Measurements from ENCODE around the gene CYP4F2.
"Not testable (repeated sequence)": the region's sequence is repeated elsewhere in the genome, so short reads cannot be mapped to it uniquely, and the experiment has no call there.

Gene CYP4F2

GRCh38 chr19:15843203-15843893, 54.5 kb downstream of the CYP4F2 start:
- DNase-seq: no peak

GRCh38 chr19:15841875-15842569, 55.9 kb downstream of the CYP4F2 start:
- no peak for DNase-seq

DNA sequence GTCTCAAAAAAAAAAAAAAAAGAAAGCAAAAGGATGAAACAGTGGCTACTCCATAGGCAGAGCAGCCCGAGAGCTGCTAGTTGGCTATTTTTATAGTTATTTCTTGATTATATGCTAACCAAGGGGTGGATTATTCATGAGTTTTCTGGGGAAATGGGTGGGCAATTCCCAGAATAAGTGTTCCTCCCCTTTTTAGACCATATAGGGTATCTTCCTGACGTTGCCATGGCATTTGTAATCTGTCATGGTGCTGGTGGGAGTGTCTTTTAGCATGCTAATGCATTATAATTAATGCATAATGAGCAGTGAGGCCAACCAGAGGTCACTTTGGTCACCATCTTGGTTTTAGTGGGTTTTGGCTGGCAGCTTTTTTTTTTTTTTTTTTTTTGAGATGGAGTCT, 57.0 kb downstream of the CYP4F2 start:
- DNase-seq: no peak

DNA sequence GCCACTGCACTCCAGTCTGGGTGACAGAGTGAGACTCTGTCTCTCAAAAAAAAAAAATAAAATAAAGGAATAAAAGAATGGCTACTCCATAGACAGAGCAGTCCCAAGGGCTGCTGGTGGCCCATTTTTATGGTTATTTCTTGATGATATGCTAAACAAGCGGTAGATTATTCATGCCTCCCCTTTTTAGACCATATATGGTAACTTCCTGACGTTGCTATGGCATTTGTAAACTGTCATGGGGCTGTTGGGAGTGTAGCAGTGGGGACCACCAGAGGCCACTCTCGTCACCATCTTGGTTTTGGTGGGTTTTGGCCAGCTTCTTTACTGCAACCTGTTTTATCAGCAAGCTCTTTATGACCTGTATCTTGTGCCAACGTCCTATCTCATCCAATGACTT, 58.0 kb downstream of the CYP4F2 start:
- DNase-seq: not testable (repeated sequence)

DNA sequence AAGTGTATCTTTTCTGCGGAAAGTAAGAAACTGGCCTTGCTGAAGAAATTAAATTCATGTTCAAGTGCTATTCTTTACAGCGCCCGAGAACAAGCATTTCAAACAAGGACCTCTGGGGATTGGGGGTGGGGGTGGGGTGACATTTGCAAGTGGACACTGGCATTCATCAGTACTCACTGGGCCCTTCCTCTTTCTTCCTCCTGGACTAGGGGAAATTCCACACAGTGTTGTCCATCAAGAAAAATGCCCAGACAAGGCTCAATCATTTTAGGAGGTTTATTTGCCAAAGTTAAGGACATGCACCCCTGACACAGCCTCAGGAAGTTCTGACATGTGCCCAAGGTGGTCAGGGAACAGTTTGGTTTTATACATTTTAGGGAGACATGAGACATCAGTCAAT, 59.5 kb downstream of the CYP4F2 start:
- DNase-seq: no peak

GRCh38 chr19:15837221-15837731, 60.6 kb downstream of the CYP4F2 start:
- no peak for DNase-seq

DNA sequence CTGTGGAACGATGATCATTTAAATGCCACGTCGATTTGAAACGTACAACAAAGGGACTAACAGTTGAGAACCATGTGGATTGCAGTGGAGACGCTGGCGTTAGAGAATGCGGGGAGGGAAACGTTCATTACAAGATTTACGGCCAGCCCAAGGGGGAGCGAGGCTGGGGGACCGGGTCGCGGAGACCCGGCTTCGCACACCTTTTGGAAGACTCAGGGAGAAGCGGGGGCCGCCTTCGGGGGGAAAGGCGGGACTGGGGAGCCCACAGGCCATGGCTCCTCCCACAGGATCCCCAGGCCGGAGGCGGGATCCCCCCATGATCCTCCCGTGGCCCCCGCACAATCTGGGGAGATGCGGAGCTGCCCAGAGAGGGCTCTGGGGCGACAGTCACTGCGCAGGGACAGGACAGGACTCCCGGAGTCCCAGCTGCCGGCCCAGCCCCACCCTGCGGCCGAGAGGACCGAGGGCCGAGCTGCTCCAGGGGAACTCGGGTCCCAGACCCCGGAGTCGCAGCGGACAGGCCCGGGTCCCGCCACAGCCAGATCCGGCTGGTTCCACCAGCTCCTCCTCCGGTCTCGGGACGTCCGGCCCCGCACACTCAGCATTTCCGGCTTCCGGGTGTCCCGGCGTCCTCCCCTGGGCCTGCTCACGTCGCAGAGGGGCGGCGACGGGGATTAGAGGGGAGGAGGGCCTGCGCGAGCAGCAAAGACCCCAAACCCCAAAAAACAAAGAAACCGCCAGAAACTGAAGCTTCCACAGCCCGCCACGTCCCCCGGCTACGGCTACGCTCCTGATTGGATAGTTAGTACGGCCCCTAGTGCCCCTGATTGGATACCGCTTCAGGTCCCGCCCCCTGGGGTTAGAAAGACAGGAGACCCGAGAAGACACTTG, 61.3 kb downstream of the CYP4F2 start:
- peak; percentile 94 for DNase-seq

DNA sequence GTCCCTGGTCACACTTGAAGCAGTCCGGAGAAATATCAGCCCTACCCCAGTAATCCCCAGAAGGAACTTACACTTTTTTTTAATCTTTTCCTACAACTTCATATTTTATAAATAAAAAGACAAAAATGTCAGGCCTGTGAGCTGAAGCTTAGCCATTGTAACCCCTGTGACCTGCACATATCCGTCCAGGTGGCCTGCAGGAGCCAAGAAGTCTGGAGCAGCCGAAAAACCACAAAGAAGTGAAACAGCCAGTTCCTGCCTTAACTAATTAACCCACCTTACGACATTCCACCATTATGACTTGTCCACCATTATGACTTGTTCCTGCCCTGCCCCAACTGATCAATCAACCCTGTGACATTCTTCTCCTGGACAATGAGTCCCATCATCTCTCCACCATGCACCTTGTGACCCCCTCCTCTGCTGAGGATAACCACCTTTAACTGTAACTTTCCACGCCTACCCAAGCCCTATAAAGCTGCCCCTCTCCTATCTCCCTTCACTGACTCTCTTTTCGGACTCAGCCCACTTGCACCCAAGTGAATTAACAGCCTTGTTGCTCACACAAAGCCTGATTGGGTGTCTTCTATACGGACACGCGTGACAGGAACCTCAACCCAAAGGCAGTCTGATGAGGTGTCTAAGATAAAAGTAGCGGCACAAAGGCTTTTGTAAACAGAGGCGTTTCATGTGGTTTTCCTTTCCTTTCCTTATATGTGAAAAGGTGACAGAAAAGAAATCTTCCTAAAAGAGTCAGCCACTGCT, 62.1 kb downstream of the CYP4F2 start:
- peak; percentile 44 for DNase-seq

DNA sequence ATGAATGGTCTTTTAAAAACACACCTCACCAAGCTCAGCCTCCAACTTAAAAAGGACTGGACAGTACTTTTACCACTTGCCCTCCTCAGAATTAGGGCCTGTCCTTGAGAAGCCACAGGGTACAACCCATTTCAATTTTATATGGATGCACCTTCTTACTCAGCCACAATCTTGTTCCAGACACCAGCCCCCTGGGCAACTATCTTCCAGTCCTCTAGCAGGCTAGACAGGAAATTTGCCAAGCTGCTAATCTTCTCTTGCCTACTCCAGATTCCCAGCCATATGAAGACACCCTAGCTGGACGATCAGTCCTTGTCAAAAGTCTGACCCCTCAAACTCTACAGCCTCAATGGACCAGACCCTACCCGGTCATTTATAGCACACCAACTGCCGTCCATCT, 63.6 kb downstream of the CYP4F2 start:
- DNase-seq: not testable (repeated sequence)

DNA sequence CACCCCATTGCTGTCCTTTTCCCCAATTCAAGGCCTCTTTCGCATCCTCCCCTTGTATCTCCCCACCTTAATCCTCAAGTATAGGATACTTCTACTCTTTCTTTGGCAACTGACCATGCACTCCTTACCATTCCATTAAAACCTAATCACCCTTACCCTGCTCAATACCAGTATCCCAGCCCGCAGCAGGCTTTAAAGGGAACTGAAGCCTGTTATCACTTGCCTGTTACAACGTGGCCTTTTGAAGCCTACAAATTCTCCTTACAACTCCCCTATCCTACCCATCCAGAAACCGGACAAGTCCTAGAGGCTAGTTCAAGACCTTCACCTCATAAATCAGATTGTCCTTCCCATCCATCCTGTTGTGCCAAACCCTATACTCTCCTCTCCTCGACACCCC, 66.2 kb downstream of the CYP4F2 start:
- no peak for DNase-seq

GRCh38 chr19:15829786-15830185, 68.1 kb downstream of the CYP4F2 start:
- no peak for DNase-seq

DNA sequence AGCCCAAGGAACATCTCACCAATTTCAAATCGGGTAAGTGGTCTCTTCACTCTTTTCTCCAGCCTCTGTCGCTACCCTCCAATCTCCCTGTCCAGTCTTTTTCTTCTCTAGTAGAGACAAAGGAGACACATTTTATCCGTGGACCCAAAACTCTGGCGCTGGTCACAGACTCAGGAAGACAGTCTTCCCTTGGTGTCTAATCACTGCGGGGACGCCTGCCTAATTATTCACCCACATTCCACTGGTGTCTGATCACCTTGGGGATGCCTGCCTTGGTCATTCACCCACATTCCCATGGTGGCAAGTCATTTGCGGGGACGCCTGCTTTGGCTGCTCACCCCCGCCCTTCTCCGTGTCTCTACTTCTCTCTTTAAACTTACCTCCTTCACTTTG, 68.6 kb downstream of the CYP4F2 start:
- no peak for DNase-seq

DNA sequence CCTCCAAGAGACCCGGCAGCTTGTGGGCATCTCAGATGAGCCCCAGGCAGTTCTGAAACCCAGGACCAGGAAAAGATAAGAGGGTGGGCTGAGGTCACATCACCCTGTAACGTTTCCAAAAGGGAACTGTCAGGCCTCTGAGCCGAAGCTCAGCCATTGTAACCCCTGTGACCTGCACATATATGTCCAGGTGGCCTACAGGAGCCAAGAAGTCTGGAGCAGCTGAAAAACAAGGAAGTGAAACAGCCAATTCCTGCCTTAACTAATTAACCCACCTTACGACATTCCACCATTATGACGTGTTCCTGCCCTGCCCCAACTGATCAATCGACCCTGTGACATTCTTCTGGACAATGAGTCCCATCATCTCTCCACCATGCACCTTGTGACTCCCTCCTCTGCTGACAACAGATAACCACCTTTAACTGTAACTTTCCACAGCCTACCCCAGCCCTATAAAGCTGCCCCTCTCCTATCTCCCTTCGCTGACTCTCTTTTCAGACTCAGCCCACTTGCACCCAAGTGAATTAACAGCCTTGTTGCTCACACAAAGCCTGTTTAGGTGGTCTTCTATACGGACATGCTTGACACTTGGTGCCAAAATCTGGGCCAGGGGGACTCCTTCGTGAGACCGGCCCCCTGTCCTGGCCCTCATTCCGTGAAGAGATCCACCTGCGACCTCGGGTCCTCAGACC, 69.1 kb downstream of the CYP4F2 start:
- not testable (repeated sequence) for DNase-seq

GRCh38 chr19:15828121-15828610, 69.7 kb downstream of the CYP4F2 start:
- DNase-seq: no peak
